ENCODE data around the gene GRAMD4.

Gene GRAMD4

GRCh38 chr22:46671824-46672432, 51.7 kb downstream of the GRAMD4 start:
- Mint-ChIP-seq H3K27ac (no peak overlapping the region), H3K27me3 (ENCODE audit: low read depth, poor library complexity) (no peaks in the 10 kb centered on the region), H3K4me3 (no peak overlapping the region), H3K4me1 (peaks cover 14% of the 10 kb centered on the region), H3K9me3 (no peaks in the 10 kb centered on the region), H3K36me3 (ENCODE audit: low read depth) (peaks cover 11% of the 10 kb centered on the region)
- DNase-seq: no peak
- no peak for TF ChIP-seq CTCF (IDR thresholded peaks at IDR 0.05)

- Mint-ChIP-seq H3K4me1 (peaks cover 14% of the 10 kb centered on the region), H3K36me3 (ENCODE audit: low read depth) (peaks cover 11% of the 10 kb centered on the region), H3K27ac (no peak overlapping the region), H3K27me3 (ENCODE audit: low read depth, poor library complexity) (no peaks in the 10 kb centered on the region), H3K4me3 (no peak overlapping the region), H3K9me3 (no peaks in the 10 kb centered on the region)
- TF ChIP-seq CTCF (IDR thresholded peaks at IDR 0.05): no peak
- DNase-seq: no peak
Observed at GRCh38 chr22:46672731-46673130, 52.5 kb downstream of the GRAMD4 start.

DNA sequence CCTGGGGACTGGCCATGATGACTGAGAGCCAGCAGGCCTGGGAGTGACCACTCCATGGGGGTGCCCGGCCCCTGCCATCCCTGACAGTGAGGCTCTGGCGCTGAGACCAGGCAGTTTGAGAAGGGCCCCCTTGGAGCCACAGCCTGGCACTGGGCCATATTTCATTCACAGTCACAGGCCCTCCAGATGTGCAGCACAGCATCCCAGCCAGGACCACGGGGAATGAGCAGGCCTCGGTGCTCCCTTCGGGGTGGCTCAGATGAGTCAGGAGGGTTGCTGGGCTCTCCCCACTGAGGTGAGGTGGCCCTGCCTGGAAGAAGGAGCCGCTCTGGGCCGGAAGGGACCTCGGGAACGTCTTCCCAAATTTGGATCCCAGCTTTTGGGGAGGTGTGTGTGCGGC, 53.0 kb downstream of the GRAMD4 start:
- DNase-seq: no peak
- H3K27ac Mint-ChIP-seq: no peak overlapping the region
- H3K4me1 Mint-ChIP-seq: peaks cover 14% of the 10 kb centered on the region
- H3K9me3 Mint-ChIP-seq: no peaks in the 10 kb centered on the region
- no peaks in the 10 kb centered on the region for H3K27me3 Mint-ChIP-seq (ENCODE audit: low read depth, poor library complexity)
- H3K36me3 Mint-ChIP-seq (ENCODE audit: low read depth): peaks cover 11% of the 10 kb centered on the region
- no peak for TF ChIP-seq CTCF (IDR thresholded peaks at IDR 0.05)
- no peak overlapping the region for H3K4me3 Mint-ChIP-seq

DNA sequence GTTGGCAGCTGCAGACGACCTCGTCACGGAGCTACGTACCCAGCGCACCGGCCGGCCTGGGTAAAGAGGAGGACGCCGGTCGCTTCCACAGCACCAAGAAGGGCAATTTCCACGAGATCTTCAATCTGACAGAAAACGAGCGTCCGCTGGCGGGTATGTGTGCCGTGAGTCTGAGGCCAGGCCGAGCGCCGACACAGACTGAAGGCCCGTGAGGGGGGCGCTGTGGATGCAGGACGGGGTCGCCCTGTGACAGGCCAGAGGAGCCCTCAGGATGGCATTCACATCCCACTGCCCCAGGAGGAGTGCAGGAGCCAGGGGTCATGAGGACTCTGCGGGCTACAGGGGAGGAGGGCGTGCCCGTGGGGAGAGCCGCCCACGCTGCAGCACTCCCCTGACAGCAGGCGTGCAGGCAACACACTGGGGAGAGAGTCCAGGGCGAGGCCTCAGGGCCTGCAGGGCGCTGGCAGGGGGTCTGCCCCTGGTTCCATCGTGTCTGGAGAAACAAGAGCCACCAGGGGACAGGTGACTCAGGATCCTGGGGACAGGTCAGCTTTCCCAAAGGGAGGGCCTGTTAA, 53.6 kb downstream of the GRAMD4 start:
- Mint-ChIP-seq H3K4me1 (peaks cover 10% of the 10 kb centered on the region), H3K9me3 (no peaks in the 10 kb centered on the region), H3K27me3 (ENCODE audit: low read depth, poor library complexity) (no peaks in the 10 kb centered on the region), H3K27ac (no peak overlapping the region), H3K36me3 (ENCODE audit: low read depth) (peaks cover 8% of the 10 kb centered on the region), H3K4me3 (no peak overlapping the region)
- no peak for TF ChIP-seq CTCF (IDR thresholded peaks at IDR 0.05)
- no peak for DNase-seq

DNA sequence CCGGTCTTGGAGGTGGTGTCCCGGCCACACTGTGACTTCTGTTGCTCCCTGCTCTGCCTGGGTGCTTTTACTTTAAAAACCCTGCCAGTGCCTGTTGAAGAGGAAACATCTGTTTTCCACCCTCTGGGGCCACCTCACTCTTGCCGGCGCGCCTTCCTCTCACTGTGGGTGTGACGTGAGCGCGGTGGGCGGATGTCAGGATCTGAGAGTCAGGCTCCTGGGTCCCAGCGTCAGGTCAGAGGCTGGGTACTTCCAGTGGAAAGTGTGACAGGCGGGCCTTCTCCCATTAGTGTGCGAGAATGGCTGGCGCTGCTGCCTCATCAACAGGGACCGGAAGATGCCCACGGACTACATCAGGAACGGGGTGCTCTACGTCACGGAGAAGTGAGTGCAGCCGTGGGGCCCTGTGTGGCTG, 54.2 kb downstream of the GRAMD4 start:
- Mint-ChIP-seq H3K4me1 (peaks cover 5% of the 10 kb centered on the region), H3K27ac (no peak overlapping the region), H3K4me3 (no peak overlapping the region), H3K36me3 (ENCODE audit: low read depth) (peaks cover 4% of the 10 kb centered on the region), H3K27me3 (ENCODE audit: low read depth, poor library complexity) (no peaks in the 10 kb centered on the region), H3K9me3 (no peaks in the 10 kb centered on the region)
- DNase-seq: no peak
- no peak for TF ChIP-seq CTCF (IDR thresholded peaks at IDR 0.05)

DNA sequence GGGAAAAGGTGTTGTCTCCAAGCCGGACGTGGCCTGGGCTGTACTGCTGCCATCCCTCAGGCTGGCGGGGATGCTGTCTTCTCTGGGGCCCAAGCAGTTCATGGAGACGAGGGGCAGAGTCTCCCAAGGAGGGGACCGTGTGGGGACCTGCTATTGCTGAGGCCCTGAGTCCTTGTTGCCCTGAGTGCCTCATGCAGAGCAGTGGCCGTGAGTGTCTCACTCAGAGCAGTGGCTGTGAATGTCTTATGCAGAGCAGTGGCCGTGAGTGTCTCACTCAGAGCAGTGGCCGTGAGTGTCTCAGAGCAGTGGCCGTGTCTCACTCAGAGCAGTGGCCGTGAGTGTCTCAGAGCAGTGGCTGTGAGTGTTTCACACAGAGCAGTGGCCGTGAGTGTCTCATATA, 54.7 kb downstream of the GRAMD4 start:
- Mint-ChIP-seq H3K27me3 (ENCODE audit: low read depth, poor library complexity) (no peaks in the 10 kb centered on the region), H3K4me1 (peaks cover 1% of the 10 kb centered on the region), H3K4me3 (no peak overlapping the region), H3K36me3 (ENCODE audit: low read depth) (peaks cover 1% of the 10 kb centered on the region), H3K27ac (no peak overlapping the region), H3K9me3 (no peaks in the 10 kb centered on the region)
- TF ChIP-seq CTCF (IDR thresholded peaks at IDR 0.05): no peak
- no peak for DNase-seq
